Ovary (tissue), 3 donors: ENCODE data around the gene LAMA2.

ENCODE experiments used
- CTCF ChIP-seq, 3 donors: fragments of 450-650 bp in 2 of 3; fragments of 200-600 bp in 1 of 3; IDR thresholded peaks; one replicate each; pipeline versions ENCODE4 v1.5.1 to v1.8.0; 2016 to 2022; ENCODE audit warnings: antibody characterized with exemption in 3 of 3, mild to moderate bottlenecking in 1 of 3
- EP300 ChIP-seq: sonication (generic); formaldehyde crosslinking; IDR thresholded peaks from one replicate; pipeline ENCODE4 v1.6.1; 2017; ENCODE audit warnings: antibody characterized with exemption
- POLR2A ChIP-seq: fragments of 450-650 bp; IDR thresholded peaks from one replicate; pipeline ENCODE4 v1.6.1; 2017; ENCODE audit warnings: antibody characterized with exemption, mild to moderate bottlenecking, moderate library complexity
- donor health status: DM: no; HTN: no; CAD: no.

DNA sequence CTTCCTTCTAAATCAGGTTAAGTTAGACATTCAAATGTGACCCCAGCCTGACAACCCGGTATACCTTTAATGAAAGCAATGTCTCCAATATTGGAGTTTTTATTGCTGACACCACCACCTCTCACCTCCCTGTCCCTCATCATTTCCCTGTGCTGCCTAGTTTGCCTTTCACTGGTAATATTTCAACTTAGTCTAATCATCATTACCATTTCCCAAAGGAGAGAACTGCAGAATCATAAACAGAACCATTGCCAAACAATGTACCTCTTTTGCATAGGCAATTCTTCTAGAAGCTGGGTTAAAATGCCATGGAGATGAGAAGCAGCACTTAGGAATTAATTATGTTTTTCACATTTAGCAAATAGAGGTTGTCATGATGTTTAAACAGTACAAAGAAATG lies 370.3 kb downstream of the LAMA2 start:
- TF ChIP-seq CTCF (IDR thresholded peaks at IDR 0.05) (no peak), POLR2A (no peak), EP300 (no peak)
